Neuronal stem cell (in vitro differentiated cells): ENCODE measurements around the gene KCNN3.

Source experiments
- DNase-seq: peaks from one replicate; pipeline ENCODE4 v3.0.0-alpha.2; 2013; ENCODE audit warnings: low spot score
- H2AFZ ChIP-seq: one replicate; pipeline ENCODE4 v1.6.1; 2013; ENCODE audit warnings: mild to moderate bottlenecking, low read length, inconsistent platforms
- H2AK5ac ChIP-seq: 2 replicates; pipeline ENCODE4 v1.6.1; 2013; ENCODE audit warnings: low read depth, mild to moderate bottlenecking, inconsistent platforms, low read length, moderate library complexity, mixed read lengths
- H2BK120ac ChIP-seq: 2 replicates; pipeline ENCODE4 v1.6.1; 2013; ENCODE audit warnings: low read depth, mild to moderate bottlenecking, inconsistent platforms, low read length, moderate library complexity, mixed read lengths
- H2BK12ac ChIP-seq: one replicate; pipeline ENCODE4 v1.6.1; 2013; ENCODE audit warnings: low read length, inconsistent platforms
- H2BK15ac ChIP-seq: 2 replicates; pipeline ENCODE4 v1.6.1; 2013; ENCODE audit warnings: mild to moderate bottlenecking, low read length, inconsistent platforms, mixed read lengths
- H2BK5ac ChIP-seq: one replicate; pipeline ENCODE4 v1.6.1; 2013; ENCODE audit warnings: inconsistent platforms, mild to moderate bottlenecking, low read length, moderate library complexity
- H3K14ac ChIP-seq: one replicate; pipeline ENCODE4 v1.6.1; 2013; ENCODE audit warnings: low read length, inconsistent platforms
- H3K18ac ChIP-seq: 2 replicates; pipeline ENCODE4 v1.6.1; 2013; ENCODE audit warnings: low read length, inconsistent platforms
- H3K23ac ChIP-seq: 2 replicates; pipeline ENCODE4 v1.6.1; 2013; ENCODE audit warnings: low read depth, mild to moderate bottlenecking, mixed read lengths, low read length, inconsistent platforms; ENCODE audit not compliant: poor library complexity
- H3K27ac ChIP-seq: replicated peaks from 3 replicates; pipeline ENCODE4 v1.5.1; 2013; ENCODE audit warnings: low read length, inconsistent platforms
- H3K27me3 ChIP-seq, 3 experiments: 2 replicates each; pipeline ENCODE4 v1.6.1; 2013; ENCODE audit warnings: low read length in 3 of 3, mild to moderate bottlenecking in 2 of 3, inconsistent platforms in 1 of 3, low read depth in 1 of 3, mixed read lengths in 1 of 3, moderate library complexity in 1 of 3; ENCODE audit not compliant: control insufficient read depth in 3 of 3, insufficient read depth in 3 of 3
- H3K36me3 ChIP-seq, 2 donors: replicated peaks in 1 of 2; 2 replicates each; pipeline ENCODE4 v1.6.1; 2013; ENCODE audit warnings: low read length in 2 of 2; ENCODE audit not compliant: control insufficient read depth in 2 of 2, insufficient read depth in 2 of 2
- H3K4ac ChIP-seq: 2 replicates; pipeline ENCODE4 v1.6.1; 2013; ENCODE audit warnings: inconsistent platforms, mild to moderate bottlenecking, low read length, moderate library complexity
- H3K4me1 ChIP-seq, 2 donors: 1 replicate in 1 of 2; 2 replicates in 1 of 2; pipeline ENCODE4 v1.6.1; 2013; ENCODE audit warnings: low read length in 2 of 2, low read depth in 1 of 2; ENCODE audit not compliant: control insufficient read depth in 2 of 2, insufficient read depth in 1 of 2
- H3K4me2 ChIP-seq: one replicate; pipeline ENCODE4 v1.6.1; 2013; ENCODE audit warnings: mild to moderate bottlenecking, low read length, inconsistent platforms; ENCODE audit not compliant: insufficient read depth, poor library complexity, severe bottlenecking
- H3K4me3 ChIP-seq, 2 donors: 2 replicates each; pipeline ENCODE4 v1.5.1; 2013; ENCODE audit warnings: low read length in 2 of 2, mild to moderate bottlenecking in 2 of 2, inconsistent platforms in 1 of 2, moderate library complexity in 1 of 2
- H3K79me1 ChIP-seq: one replicate; pipeline ENCODE4 v1.6.1; 2013; ENCODE audit warnings: low read depth, mild to moderate bottlenecking, inconsistent platforms, low read length, moderate library complexity
- H3K9ac ChIP-seq: one replicate; pipeline ENCODE4 v1.6.1; 2013; ENCODE audit warnings: mild to moderate bottlenecking, low read depth, low read length, inconsistent platforms; ENCODE audit not compliant: poor library complexity
- H3K9me3 ChIP-seq, 2 donors: replicated peaks in 1 of 2; 2 replicates each; pipeline versions ENCODE3 to v1.6.1; 2013; ENCODE audit warnings: low read length in 2 of 2, mild to moderate bottlenecking in 2 of 2, inconsistent platforms in 1 of 2, low read depth in 1 of 2, mixed read lengths in 1 of 2, moderate library complexity in 1 of 2; ENCODE audit not compliant: control insufficient read depth in 2 of 2, insufficient read depth in 1 of 2
- H4K8ac ChIP-seq: one replicate; pipeline ENCODE4 v1.6.1; 2013; ENCODE audit warnings: low read depth, mild to moderate bottlenecking, inconsistent platforms, low read length, moderate library complexity
- H4K91ac ChIP-seq: one replicate; pipeline ENCODE4 v1.6.1; 2013; ENCODE audit warnings: low read length, low read depth, mild to moderate bottlenecking, inconsistent platforms; ENCODE audit not compliant: poor library complexity
- WGBS, 2 donors: extraction: QIAGEN DNeasy Blood & Tissue Kit; methylation state at CpG; one replicate each; pipeline ENCODE4 v1.1.7; 2013; ENCODE audit warnings: missing lambda C conversion rate in 2 of 2, mixed read lengths in 1 of 2; ENCODE audit not compliant: insufficient read length in 2 of 2, insufficient replicate concordance in 1 of 2; ENCODE audit errors: extremely low coverage in 2 of 2; 5-methylcytosine and 5-hydroxymethylcytosine counted together

The KCNN3 gene

GRCh38 chr1:154659823-154660592, 210.1 kb downstream of the KCNN3 start:
- Histone ChIP-seq H3K18ac (no peak overlapping the region), H4K91ac (no peak overlapping the region), H2BK12ac (no peak overlapping the region), H3K4me1 (peaks cover 0 to 1% of the 10 kb centered on the region in 2 donors), H3K23ac (no peak overlapping the region), H3K9ac (no peak overlapping the region), H2AK5ac (no peak overlapping the region), H2AFZ (no peak overlapping the region), H3K4me3 (no peak overlapping the region), H3K36me3 (no peaks in the 10 kb centered on the region), H2BK120ac (no peak overlapping the region), H3K14ac (no peak overlapping the region), H2BK15ac (no peak overlapping the region), H3K4ac (no peak overlapping the region), H3K4me2 (no peak overlapping the region), H3K27ac (no peak overlapping the region), H4K8ac (no peak overlapping the region), H3K79me1 (no peaks in the 10 kb centered on the region), H3K9me3 (no peaks in the 10 kb centered on the region), H2BK5ac (no peak overlapping the region), H3K27me3 (peaks cover 0 to 28% (median 0%) of the 10 kb centered on the region in 3 experiments)
- DNase-seq = no peak
- no CpG with 5 or more reads among the region's 3 CpGs for WGBS, 2 donors

- H3K27me3 ChIP-seq = peaks cover 0 to 24% (median 0%) of the 10 kb centered on the region in 3 experiments
- no CpG with 5 or more reads among the region's 2 CpGs for WGBS, 2 donors
Observed at GRCh38 chr1:154657556-154657955, 212.5 kb downstream of the KCNN3 start.

GRCh38 chr1:154652893-154653292, 217.2 kb downstream of the KCNN3 start:
- Histone ChIP-seq H4K91ac (no peak overlapping the region), H2BK120ac (no peak overlapping the region)
- no peak for DNase-seq

More at GRCh38 chr1:154657556-154657955, 212.5 kb downstream of the KCNN3 start:
- H3K9me3 ChIP-seq = no peaks in the 10 kb centered on the region
- no peak overlapping the region for H3K9ac ChIP-seq
- no peak overlapping the region for H3K14ac ChIP-seq
- no peak overlapping the region for H3K18ac ChIP-seq
- no peak overlapping the region for H4K91ac ChIP-seq
- no peak overlapping the region for H4K8ac ChIP-seq
- H2BK5ac ChIP-seq = no peak overlapping the region
- H3K36me3 ChIP-seq = no peaks in the 10 kb centered on the region
- H3K4ac ChIP-seq = no peak overlapping the region
- no peaks in the 10 kb centered on the region for H3K79me1 ChIP-seq
- H2AFZ ChIP-seq = no peak overlapping the region
- H3K27ac ChIP-seq = no peak overlapping the region
- no peak overlapping the region for H2BK15ac ChIP-seq
- H2AK5ac ChIP-seq = no peak overlapping the region
- no peak overlapping the region for H2BK120ac ChIP-seq
- H3K23ac ChIP-seq = no peak overlapping the region
- no peak overlapping the region for H3K4me2 ChIP-seq
- no peak overlapping the region for H2BK12ac ChIP-seq
- peak overlapping the region in 1 of 2 donors; percentile 2 for H3K4me3 ChIP-seq
- peaks cover 0 to 1% of the 10 kb centered on the region in 2 donors for H3K4me1 ChIP-seq
- no peak for DNase-seq

More at GRCh38 chr1:154652893-154653292, 217.2 kb downstream of the KCNN3 start:
- Histone ChIP-seq H3K14ac (no peak overlapping the region), H3K9ac (no peak overlapping the region), H3K23ac (no peak overlapping the region), H3K9me3 (no peaks in the 10 kb centered on the region), H2BK12ac (no peak overlapping the region), H3K27ac (no peak overlapping the region), H3K79me1 (no peaks in the 10 kb centered on the region), H3K4me2 (no peak overlapping the region), H2BK15ac (no peak overlapping the region), H2BK5ac (no peak overlapping the region), H2AFZ (no peak overlapping the region), H3K36me3 (no peaks in the 10 kb centered on the region), H2AK5ac (no peak overlapping the region), H3K27me3 (peaks cover 0 to 12% (median 0%) of the 10 kb centered on the region in 3 experiments), H4K8ac (no peak overlapping the region), H3K4ac (no peak overlapping the region), H3K4me1 (no peaks in the 10 kb centered on the region), H3K4me3 (no peak overlapping the region), H3K18ac (no peak overlapping the region)
